ENCODE measurements around the gene IL18. TPM values are rescaled to one million over a fixed set of nuclear protein-coding genes. Genes with fewer than 3 reads are reported as not detected.
"Not testable (repeated sequence)": the region's sequence is repeated elsewhere in the genome, so short reads cannot be mapped to it uniquely, and the experiment has no call there.

IL18 gene
- polyA plus RNA-seq (2013, experiment 1 of 2) = 0.52 TPM
- polyA plus RNA-seq (2013, experiment 2 of 2) = 0.25 TPM

DNA sequence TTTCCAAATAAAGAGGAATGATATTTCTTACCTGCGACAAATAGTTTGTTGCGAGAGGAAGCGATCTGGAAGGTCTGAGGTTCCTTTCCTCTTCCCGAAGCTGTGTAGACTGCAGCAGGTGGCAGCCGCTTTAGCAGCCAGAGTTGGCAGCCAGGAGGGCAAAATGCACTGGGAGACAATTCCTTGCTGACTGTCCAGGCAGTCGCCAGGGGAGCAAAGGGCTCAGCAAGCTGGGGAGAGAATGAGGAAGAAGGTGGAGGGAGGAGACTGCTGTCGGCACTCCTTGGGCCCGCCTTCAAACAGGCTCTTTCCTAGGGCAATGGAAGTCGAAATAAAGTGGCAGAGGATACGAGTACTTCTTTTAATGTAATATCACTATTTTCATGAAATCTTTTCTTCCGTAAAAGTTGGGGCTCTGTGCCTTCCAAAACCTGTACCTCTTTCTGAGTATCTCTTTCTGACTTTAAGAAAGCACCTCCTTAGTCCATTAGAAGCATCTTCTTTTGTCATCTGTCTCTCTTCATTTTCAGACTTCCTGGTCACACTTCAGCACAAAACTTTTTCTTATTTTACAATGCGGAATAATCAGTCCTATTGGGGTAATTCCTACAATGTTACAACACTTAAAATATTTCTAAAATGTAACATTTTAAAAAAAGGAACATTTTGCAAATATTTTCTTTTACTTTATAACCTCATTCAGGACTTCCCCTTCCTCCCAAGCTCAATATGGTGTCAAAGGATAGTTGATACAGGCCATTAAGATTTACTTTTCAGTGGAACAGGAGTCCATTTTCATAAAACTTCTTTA lies at the start of gene IL18:
Gene IL18 (minus strand): TSS at position 220 of the 811 bp plus-strand sequence. CDS start 9,041 bp downstream, outside the sequence.
- Histone ChIP-seq H3K9me3 (ENCODE audit: control insufficient read depth, low read length) (no peaks in the 10 kb centered on the region), H3K4me3 (ENCODE audit: extremely low read depth, insufficient read depth, low read length, poor library complexity, severe bottlenecking) (no peak within 1 kb of the TSS), H3K27ac (ENCODE audit: low read depth, low read length, severe bottlenecking) (no peak within 1 kb of the TSS), H3K4me1 (ENCODE audit: control insufficient read depth, insufficient read depth, low read length, poor library complexity, severe bottlenecking) (peaks cover 3% of the 10 kb centered on the region), H3K36me3 (ENCODE audit: control insufficient read depth, insufficient read depth, low read length) (no peaks in the 10 kb centered on the region)
- 68 to 69% methylated on average over 6 to 10 of the region's 12 CpGs for WGBS, 2 experiments (ENCODE audit: insufficient coverage in 2 of 2)

DNA sequence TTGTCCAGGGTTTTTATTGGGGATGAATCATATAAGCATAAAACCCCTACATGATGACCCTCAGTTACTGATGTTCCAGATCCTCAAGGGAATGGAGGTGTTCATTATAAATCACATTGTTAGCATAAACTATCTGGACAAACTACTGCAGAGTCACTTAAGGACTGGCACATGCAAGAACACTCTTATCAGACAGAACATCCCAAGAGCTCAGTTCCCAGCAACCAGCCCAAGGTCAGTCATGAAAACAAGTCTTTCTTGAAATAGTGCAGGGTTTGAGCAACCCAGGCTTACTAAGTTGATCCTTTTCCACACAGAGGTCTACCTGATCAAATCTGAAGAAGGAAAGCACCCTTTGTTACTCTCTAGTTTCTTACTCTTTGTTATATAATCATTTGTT lies 48.8 kb upstream of the IL18 start:
- Histone ChIP-seq H3K4me3 (ENCODE audit: extremely low read depth, insufficient read depth, low read length, poor library complexity, severe bottlenecking) (no peak overlapping the region), H3K9me3 (ENCODE audit: control insufficient read depth, low read length) (no peaks in the 10 kb centered on the region), H3K4me1 (ENCODE audit: control insufficient read depth, insufficient read depth, low read length, poor library complexity, severe bottlenecking) (no peaks in the 10 kb centered on the region), H3K27ac (ENCODE audit: low read depth, low read length, severe bottlenecking) (no peak overlapping the region), H3K36me3 (ENCODE audit: control insufficient read depth, insufficient read depth, low read length) (no peaks in the 10 kb centered on the region)

DNA sequence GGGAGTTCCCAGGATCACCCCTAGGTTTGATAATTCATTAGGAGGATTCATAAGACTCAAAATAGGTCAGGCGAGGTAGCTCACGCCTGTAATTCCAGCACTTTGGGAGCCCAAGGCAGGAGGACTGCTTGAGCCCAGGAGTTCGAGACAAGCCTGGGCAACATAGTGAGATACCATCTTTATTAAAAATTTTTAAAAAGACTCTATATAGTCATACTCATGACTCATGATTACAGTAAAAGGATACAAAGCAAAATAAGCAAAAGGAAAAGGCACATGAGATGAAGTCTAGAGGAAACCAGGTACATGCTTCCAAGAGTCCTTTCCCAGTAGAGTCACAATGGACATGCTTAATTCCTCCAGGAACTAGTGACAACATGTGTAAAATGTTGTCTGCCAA lies 48.4 kb upstream of the IL18 start:
- 93 to 94% methylated on average over 2 of the region's 3 CpGs for WGBS, 2 experiments (ENCODE audit: insufficient coverage in 2 of 2)
- Histone ChIP-seq H3K27ac (ENCODE audit: low read depth, low read length, severe bottlenecking) (no peak overlapping the region), H3K9me3 (ENCODE audit: control insufficient read depth, low read length) (no peaks in the 10 kb centered on the region), H3K4me1 (ENCODE audit: control insufficient read depth, insufficient read depth, low read length, poor library complexity, severe bottlenecking) (no peaks in the 10 kb centered on the region), H3K4me3 (ENCODE audit: extremely low read depth, insufficient read depth, low read length, poor library complexity, severe bottlenecking) (no peak overlapping the region), H3K36me3 (ENCODE audit: control insufficient read depth, insufficient read depth, low read length) (no peaks in the 10 kb centered on the region)

DNA sequence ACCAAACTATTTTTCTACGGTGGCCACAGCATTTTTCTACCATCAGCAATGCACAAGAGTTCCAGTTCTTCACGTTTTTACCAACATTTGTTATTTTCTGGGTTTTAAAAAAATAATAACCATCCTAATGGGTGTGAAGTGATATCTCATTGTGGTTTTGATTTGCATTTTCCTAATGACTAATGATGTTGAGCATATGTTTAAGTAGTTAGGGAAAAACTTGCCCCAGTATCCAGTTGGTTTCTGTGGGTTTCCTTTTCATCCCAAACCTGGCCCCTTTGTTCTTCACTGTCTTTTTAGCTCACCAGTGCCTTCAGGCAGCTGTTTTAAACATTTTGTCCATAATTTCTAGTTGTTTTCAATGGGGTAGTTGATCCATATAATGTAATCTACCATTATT lies 47.6 kb upstream of the IL18 start:
- no CpG with 5 or more reads among the region's 2 CpGs for WGBS, 2 experiments (ENCODE audit: insufficient coverage in 2 of 2)
- Histone ChIP-seq H3K27ac (ENCODE audit: low read depth, low read length, severe bottlenecking) (no peak overlapping the region), H3K4me3 (ENCODE audit: extremely low read depth, insufficient read depth, low read length, poor library complexity, severe bottlenecking) (no peak overlapping the region), H3K4me1 (ENCODE audit: control insufficient read depth, insufficient read depth, low read length, poor library complexity, severe bottlenecking) (no peaks in the 10 kb centered on the region), H3K9me3 (ENCODE audit: control insufficient read depth, low read length) (no peaks in the 10 kb centered on the region), H3K36me3 (ENCODE audit: control insufficient read depth, insufficient read depth, low read length) (no peaks in the 10 kb centered on the region)

DNA sequence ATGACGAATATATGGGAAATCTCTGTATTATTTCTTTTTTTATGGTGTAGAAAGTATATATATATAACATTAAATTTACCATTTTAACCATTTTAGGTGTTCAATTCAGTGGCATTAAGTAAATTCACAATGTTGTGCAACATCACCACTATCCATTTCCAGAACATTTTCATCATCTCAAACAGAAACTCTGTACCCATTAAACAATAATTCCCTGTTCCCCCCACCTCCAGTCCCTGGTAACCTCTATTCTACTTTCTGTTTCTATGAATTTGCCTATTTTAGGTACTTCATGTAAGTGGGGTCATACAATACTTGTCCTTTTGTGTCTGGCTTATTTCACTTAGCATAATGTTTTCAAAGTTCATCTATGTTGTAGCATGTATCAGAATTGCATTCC lies 47.0 kb upstream of the IL18 start:
- H3K4me3 ChIP-seq (ENCODE audit: extremely low read depth, insufficient read depth, low read length, poor library complexity, severe bottlenecking) = no peak overlapping the region
- H3K36me3 ChIP-seq (ENCODE audit: control insufficient read depth, insufficient read depth, low read length) = no peaks in the 10 kb centered on the region
- H3K9me3 ChIP-seq (ENCODE audit: control insufficient read depth, low read length) = no peaks in the 10 kb centered on the region
- no peaks in the 10 kb centered on the region for H3K4me1 ChIP-seq (ENCODE audit: control insufficient read depth, insufficient read depth, low read length, poor library complexity, severe bottlenecking)
- no CpG with 5 or more reads among the region's 1 CpG for WGBS, 2 experiments (ENCODE audit: insufficient coverage in 2 of 2)
- no peak overlapping the region for H3K27ac ChIP-seq (ENCODE audit: low read depth, low read length, severe bottlenecking)

DNA sequence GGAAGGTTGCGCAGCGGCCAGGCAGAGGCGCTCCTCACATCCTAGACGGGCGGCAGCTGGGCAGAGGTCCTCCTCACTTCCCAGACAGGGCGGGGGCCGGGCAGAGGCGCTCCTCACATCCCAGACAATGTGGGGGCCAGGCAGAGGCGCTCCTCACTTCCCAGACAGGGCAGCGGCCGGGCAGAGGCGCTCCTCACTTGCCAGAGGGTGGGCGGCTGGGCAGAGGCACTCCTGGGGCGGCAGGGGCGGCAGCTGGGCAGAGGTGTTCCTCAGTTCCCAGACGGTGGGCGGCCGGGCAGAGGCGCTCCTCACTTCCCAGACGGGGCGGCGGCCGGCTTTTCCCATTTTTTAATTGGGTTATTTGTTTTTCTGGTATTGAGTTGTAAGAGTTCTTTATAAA lies 42.2 kb upstream of the IL18 start:
- Histone ChIP-seq H3K9me3 (ENCODE audit: control insufficient read depth, low read length) (no peaks in the 10 kb centered on the region), H3K4me3 (ENCODE audit: extremely low read depth, insufficient read depth, low read length, poor library complexity, severe bottlenecking) (no peak overlapping the region), H3K4me1 (ENCODE audit: control insufficient read depth, insufficient read depth, low read length, poor library complexity, severe bottlenecking) (no peaks in the 10 kb centered on the region), H3K27ac (ENCODE audit: low read depth, low read length, severe bottlenecking) (no peak overlapping the region), H3K36me3 (ENCODE audit: control insufficient read depth, insufficient read depth, low read length) (no peaks in the 10 kb centered on the region)
- 91 to 92% methylated on average over 20 to 22 of the region's 23 CpGs for WGBS, 2 experiments (ENCODE audit: insufficient coverage in 2 of 2)

DNA sequence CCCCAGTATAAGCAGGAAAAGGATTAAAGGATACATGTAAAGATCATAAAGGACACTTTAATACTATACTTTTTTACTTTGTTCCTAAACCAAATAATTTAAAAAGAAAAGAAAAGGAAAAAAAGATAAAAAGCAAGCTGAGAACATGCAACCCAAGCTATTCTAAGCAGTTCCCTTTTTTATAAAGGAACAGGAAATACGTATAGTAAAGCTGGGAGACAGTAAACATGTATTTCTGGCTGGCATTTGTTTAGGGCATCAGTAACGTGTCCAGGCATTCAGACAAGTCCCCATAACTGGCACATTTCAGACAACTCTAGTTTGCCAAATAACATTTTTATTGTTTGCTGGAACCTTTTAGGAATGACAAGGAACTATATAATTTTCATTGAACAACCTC lies 36.4 kb upstream of the IL18 start:
- no CpG with 5 or more reads among the region's 2 CpGs for WGBS, 2 experiments (ENCODE audit: insufficient coverage in 2 of 2)
- H3K4me3 ChIP-seq (ENCODE audit: extremely low read depth, insufficient read depth, low read length, poor library complexity, severe bottlenecking) = no peak overlapping the region
- no peaks in the 10 kb centered on the region for H3K9me3 ChIP-seq (ENCODE audit: control insufficient read depth, low read length)
- H3K27ac ChIP-seq (ENCODE audit: low read depth, low read length, severe bottlenecking) = no peak overlapping the region
- no peaks in the 10 kb centered on the region for H3K4me1 ChIP-seq (ENCODE audit: control insufficient read depth, insufficient read depth, low read length, poor library complexity, severe bottlenecking)
- no peaks in the 10 kb centered on the region for H3K36me3 ChIP-seq (ENCODE audit: control insufficient read depth, insufficient read depth, low read length)

DNA sequence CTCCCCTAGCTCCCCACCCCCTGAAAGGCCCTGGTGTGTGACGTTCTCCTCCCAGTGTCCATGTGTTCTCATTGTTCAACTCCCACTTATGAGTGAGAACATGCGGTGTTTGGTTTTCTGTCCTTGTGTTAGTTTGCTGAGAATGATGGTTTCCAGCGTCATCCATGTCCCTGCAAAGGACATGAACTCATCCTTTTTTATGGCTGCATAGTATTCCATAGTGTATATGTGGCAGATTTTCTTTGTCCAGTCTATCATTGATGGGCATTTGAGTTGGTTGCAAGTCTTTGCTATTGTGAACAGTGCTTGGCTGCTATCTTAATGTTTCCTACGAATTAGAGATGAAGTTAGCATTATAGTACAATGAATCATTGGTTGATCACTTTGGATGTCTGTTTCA lies 35.2 kb upstream of the IL18 start:
- H3K9me3 ChIP-seq (ENCODE audit: control insufficient read depth, low read length); H3K4me1 ChIP-seq (ENCODE audit: control insufficient read depth, insufficient read depth, low read length, poor library complexity, severe bottlenecking); H3K36me3 ChIP-seq (ENCODE audit: control insufficient read depth, insufficient read depth, low read length); H3K4me3 ChIP-seq (ENCODE audit: extremely low read depth, insufficient read depth, low read length, poor library complexity, severe bottlenecking); H3K27ac ChIP-seq (ENCODE audit: low read depth, low read length, severe bottlenecking): not testable (repeated sequence)
- no CpG with 5 or more reads among the region's 4 CpGs for WGBS, 2 experiments (ENCODE audit: insufficient coverage in 2 of 2)

DNA sequence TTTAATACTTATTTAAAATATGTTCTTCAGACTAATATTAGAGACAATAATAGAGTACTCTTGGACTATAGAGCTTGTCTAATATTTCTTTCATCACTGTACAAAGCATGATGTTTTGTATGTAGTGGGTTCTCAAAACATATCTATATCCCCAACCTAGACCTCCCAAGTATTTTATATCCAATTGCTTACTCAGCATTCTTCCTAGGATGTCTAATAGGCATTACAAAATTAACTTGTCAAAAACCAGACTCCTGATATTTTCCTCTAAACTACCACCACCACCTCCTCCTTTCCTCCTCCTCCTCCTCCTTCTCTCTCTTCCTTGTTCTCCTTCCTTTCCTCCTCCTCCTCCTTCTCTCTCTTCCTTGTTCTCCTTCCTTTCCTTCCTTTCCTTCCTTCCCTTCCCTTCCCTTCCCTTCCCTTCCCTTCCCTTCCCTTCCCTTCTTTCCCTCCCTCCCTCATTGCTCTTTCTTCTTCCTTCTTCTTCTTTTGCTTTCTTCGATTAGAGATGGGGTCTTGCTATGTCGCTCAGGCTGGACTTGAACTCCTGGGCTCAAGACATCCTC lies 32.7 kb upstream of the IL18 start:
- Histone ChIP-seq H3K4me3 (ENCODE audit: extremely low read depth, insufficient read depth, low read length, poor library complexity, severe bottlenecking) (no peak overlapping the region), H3K27ac (ENCODE audit: low read depth, low read length, severe bottlenecking) (no peak overlapping the region), H3K4me1 (ENCODE audit: control insufficient read depth, insufficient read depth, low read length, poor library complexity, severe bottlenecking) (no peaks in the 10 kb centered on the region), H3K9me3 (ENCODE audit: control insufficient read depth, low read length) (no peaks in the 10 kb centered on the region), H3K36me3 (ENCODE audit: control insufficient read depth, insufficient read depth, low read length) (no peaks in the 10 kb centered on the region)
- 88 to 95% methylated on average over 2 of the region's 2 CpGs for WGBS, 2 experiments (ENCODE audit: insufficient coverage in 2 of 2)

DNA sequence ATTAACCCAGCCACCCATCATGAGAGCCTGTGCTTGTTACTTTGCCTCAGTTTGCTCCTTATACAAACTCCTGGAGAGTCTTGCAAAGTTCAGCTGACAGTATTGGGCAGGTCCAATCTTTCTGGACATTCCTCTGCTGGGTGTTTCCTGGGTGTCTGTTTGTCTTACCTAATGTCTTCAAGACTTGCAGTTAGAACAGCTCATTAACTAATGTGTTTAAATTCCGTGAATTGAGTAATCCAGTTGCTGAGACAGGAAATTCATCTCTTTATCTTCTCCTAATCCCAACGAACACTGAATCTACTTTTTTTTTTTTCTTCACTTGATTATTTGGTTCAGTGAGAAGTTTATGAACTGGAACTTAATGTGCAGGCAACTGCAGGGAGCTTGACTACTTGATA lies 32.1 kb upstream of the IL18 start:
- WGBS, 2 experiments (ENCODE audit: insufficient coverage in 2 of 2) = 100% methylated on average over 1 of the region's 2 CpGs; no CpG with 5 or more reads in 1 of the 2 experiments
- Histone ChIP-seq H3K9me3 (ENCODE audit: control insufficient read depth, low read length) (no peaks in the 10 kb centered on the region), H3K36me3 (ENCODE audit: control insufficient read depth, insufficient read depth, low read length) (no peaks in the 10 kb centered on the region), H3K4me1 (ENCODE audit: control insufficient read depth, insufficient read depth, low read length, poor library complexity, severe bottlenecking) (no peaks in the 10 kb centered on the region), H3K4me3 (ENCODE audit: extremely low read depth, insufficient read depth, low read length, poor library complexity, severe bottlenecking) (no peak overlapping the region), H3K27ac (ENCODE audit: low read depth, low read length, severe bottlenecking) (no peak overlapping the region)

DNA sequence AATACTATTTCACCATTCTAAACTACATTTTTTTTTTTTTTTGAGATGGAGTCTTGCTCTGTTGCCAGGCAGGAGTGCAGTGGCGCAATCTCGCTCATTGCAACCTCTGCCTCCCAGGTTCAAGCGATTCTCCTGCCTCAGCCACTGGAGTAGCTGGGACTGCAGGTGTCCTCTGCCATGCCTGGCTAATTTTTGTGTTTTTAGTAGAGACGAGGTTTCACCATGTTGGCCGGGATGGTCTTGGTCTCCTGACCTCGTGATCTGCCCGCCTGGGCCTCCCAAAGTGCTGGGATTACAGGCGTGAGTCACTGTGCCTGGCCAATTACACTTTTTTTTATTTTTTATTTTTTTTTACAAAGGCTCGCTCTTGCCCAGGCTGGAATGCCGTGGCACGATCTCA lies 31.2 kb upstream of the IL18 start:
- 78 to 80% methylated on average over 9 to 11 of the region's 11 CpGs for WGBS, 2 experiments (ENCODE audit: insufficient coverage in 2 of 2)
- H3K9me3 ChIP-seq (ENCODE audit: control insufficient read depth, low read length); H3K4me1 ChIP-seq (ENCODE audit: control insufficient read depth, insufficient read depth, low read length, poor library complexity, severe bottlenecking); H3K36me3 ChIP-seq (ENCODE audit: control insufficient read depth, insufficient read depth, low read length); H3K4me3 ChIP-seq (ENCODE audit: extremely low read depth, insufficient read depth, low read length, poor library complexity, severe bottlenecking); H3K27ac ChIP-seq (ENCODE audit: low read depth, low read length, severe bottlenecking): not testable (repeated sequence)

Data from mesodermal cell (in vitro differentiated cells).